Measurements from ENCODE around the gene PIAS2.
"Not testable (repeated sequence)": the region's sequence is repeated elsewhere in the genome, so short reads cannot be mapped to it uniquely, and the experiment has no call there.

DNA sequence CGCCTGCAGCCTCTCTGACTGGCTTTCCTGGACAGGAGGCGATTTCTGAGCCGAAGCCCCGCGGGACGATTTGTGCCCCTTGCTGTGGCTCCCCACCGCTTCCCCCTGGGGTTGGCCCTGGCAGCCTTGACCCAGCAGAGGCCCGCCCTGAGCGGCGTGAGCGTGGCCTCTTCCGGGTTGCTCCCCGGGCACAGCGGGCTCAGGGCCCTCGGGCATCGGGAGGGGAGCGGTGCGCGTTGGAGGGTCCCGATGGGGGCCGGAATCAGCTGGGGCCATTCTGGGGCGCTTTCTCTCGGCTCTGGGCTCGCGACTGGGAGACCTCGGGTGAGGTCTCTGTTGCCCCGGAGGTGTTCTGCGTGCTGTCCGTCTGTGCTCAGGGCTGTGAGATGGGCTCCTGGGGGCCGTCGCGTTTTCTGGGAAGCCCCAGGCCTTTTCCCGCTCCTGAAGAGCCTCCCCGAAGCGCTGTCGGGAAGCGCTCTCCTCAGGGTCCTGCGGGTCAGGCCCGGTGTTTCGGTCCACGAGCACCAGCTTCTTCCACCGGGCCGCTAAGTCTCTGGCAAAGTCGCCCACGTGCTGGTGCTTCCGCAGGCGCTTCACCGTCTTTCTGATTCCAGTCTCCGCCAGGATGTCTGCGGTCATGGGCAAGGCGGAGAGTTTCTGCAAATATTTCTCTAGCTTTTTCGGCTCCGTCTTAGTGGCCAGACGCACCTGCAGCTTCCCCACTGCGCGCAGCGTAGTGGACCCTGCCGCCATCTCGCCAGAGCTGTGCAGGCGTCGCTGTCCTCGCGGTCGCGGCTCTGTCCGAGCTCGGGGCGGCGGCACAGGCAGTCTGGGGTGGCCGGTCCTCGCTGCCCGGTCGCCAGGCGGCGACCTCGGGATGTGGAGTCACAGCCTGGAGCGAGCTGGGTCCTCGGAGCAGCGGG, 46.6 kb upstream of the PIAS2 start:
- TF ChIP-seq CTCF, POLR2A, EP300 (IDR thresholded peaks at IDR 0.05): not testable (repeated sequence)

Data from suprapubic skin (tissue), 3 donors.